ENCODE data around the gene CDADC1. TPM values are rescaled to one million over a fixed set of nuclear protein-coding genes. Genes with fewer than 3 reads are reported as not detected.

Gene CDADC1
- total and polyA plus RNA-seq, 5 donors from 2014 or later: 8.7 to 16.7 (median 10.9) TPM

DNA sequence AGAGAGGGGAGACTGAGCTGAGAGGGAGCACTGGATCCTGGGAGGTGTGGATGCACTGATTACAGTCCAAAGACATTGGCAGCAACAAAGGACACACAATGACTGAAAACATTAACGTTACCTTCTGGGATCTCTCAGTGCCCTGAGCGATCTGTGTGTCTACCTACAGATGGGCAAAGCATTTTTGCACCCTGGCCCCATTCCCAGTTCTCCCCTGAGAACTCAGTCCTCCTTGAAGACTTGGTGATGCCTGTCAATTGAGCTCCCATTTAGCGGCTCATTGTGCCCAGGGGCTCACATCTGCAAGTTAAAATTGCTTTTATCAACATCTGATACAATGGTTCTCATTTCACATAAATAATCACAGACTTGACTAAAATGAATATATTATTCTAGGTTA lies 62.5 kb downstream of the CDADC1 start:
- no peak for ATAC-seq (ENCODE audit: low read depth in 2 of 2)
- Histone ChIP-seq H3K36me3 (ENCODE audit: control insufficient read depth, insufficient read depth, low read length) (no peaks in the 10 kb centered on the region), H3K4me3 (ENCODE audit: low read depth, low read length) (no peak overlapping the region), H3K9me3 (ENCODE audit: control insufficient read depth in 2 of 2, low read length in 2 of 2) (no peaks in the 10 kb centered on the region), H3K27ac (ENCODE audit: insufficient read depth, low read length, poor library complexity, severe bottlenecking) (no peak overlapping the region), H3K4me1 (ENCODE audit: control insufficient read depth, insufficient read depth, low read length, poor library complexity, severe bottlenecking) (no peaks in the 10 kb centered on the region), H3K27me3 (ENCODE audit: control insufficient read depth, insufficient read depth, low read length) (no peaks in the 10 kb centered on the region)
- peaks cover 9% of the 10 kb centered on the region for H3K36me3 Mint-ChIP-seq
- no peak for DNase-seq
- H3K27me3 Mint-ChIP-seq: no peaks in the 10 kb centered on the region
- H3K27ac Mint-ChIP-seq: no peak overlapping the region
- H3K4me1 Mint-ChIP-seq: no peaks in the 10 kb centered on the region
- no peak overlapping the region for H3K4me3 Mint-ChIP-seq
- H3K9me3 Mint-ChIP-seq: no peaks in the 10 kb centered on the region

DNA sequence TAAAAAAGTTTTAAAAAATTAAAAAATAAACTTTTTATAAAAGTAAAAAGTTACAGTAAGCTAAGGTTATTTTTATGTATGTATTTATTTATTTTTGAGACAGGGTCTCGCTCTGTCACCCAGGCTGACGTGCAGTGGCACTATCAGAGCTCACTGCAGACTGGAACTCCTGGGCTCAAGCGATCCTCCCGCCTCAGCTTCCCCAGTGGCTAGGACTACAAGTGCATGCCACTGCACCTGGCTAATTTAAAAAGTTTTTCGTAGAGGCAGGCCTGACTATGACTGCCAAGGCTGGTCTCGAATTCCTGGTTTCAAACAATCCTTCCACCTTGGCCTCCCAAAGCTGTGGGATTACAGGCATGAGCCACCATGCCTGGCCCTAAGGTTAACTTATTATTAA lies 64.1 kb downstream of the CDADC1 start:
- ATAC-seq (ENCODE audit: low read depth in 2 of 2) (no peak), DNase-seq (no peak)
- Mint-ChIP-seq H3K9me3 (no peaks in the 10 kb centered on the region), H3K27me3 (no peaks in the 10 kb centered on the region), H3K36me3 (peaks cover 18% of the 10 kb centered on the region), H3K4me3 (no peak overlapping the region), H3K4me1 (no peaks in the 10 kb centered on the region), H3K27ac (no peak overlapping the region)
- Histone ChIP-seq H3K27ac (ENCODE audit: insufficient read depth, low read length, poor library complexity, severe bottlenecking) (no peak overlapping the region), H3K36me3 (ENCODE audit: control insufficient read depth, insufficient read depth, low read length) (no peaks in the 10 kb centered on the region), H3K4me3 (ENCODE audit: low read depth, low read length) (no peak overlapping the region), H3K27me3 (ENCODE audit: control insufficient read depth, insufficient read depth, low read length) (no peaks in the 10 kb centered on the region), H3K9me3 (ENCODE audit: control insufficient read depth in 2 of 2, low read length in 2 of 2) (no peaks in the 10 kb centered on the region), H3K4me1 (ENCODE audit: control insufficient read depth, insufficient read depth, low read length, poor library complexity, severe bottlenecking) (no peaks in the 10 kb centered on the region)

DNA sequence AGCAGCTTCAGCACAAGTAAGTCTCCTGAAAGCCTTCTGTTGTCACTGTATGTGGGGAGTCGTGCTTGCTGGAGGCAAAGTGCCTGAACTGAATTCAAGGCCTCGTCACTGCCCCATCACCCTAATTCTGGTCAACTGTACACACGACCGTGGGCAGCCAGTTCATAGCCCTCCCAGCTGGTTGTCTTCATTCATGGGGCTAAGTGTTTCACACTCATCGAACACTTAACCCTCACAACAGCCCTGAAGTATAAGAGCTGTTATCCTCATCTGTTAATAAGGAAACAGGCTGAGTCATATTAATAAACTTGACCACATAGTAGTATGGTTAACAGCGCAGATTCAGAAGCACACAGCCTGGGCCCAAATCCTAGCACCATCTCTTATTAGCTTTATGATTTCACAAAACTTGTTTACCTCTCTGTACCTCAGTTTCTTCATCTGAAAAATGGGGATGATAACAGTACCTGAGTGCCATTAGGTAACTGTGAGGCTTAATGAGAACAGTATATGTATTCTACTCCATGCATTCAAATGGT lies 66.7 kb downstream of the CDADC1 start:
- no peak overlapping the region for H3K4me3 ChIP-seq (ENCODE audit: low read depth, low read length)
- H3K27ac ChIP-seq (ENCODE audit: insufficient read depth, low read length, poor library complexity, severe bottlenecking): no peak overlapping the region
- H3K27me3 ChIP-seq (ENCODE audit: control insufficient read depth, insufficient read depth, low read length): no peaks in the 10 kb centered on the region
- H3K4me3 Mint-ChIP-seq: no peak overlapping the region
- H3K36me3 Mint-ChIP-seq: peaks cover 27% of the 10 kb centered on the region
- DNase-seq: no peak
- H3K9me3 ChIP-seq (ENCODE audit: control insufficient read depth in 2 of 2, low read length in 2 of 2): no peaks in the 10 kb centered on the region
- no peaks in the 10 kb centered on the region for H3K4me1 ChIP-seq (ENCODE audit: control insufficient read depth, insufficient read depth, low read length, poor library complexity, severe bottlenecking)
- no peaks in the 10 kb centered on the region for H3K4me1 Mint-ChIP-seq
- H3K36me3 ChIP-seq (ENCODE audit: control insufficient read depth, insufficient read depth, low read length): no peaks in the 10 kb centered on the region
- no peaks in the 10 kb centered on the region for H3K27me3 Mint-ChIP-seq
- no peak for ATAC-seq (ENCODE audit: low read depth in 2 of 2)
- H3K9me3 Mint-ChIP-seq: no peaks in the 10 kb centered on the region
- H3K27ac Mint-ChIP-seq: no peak overlapping the region

DNA sequence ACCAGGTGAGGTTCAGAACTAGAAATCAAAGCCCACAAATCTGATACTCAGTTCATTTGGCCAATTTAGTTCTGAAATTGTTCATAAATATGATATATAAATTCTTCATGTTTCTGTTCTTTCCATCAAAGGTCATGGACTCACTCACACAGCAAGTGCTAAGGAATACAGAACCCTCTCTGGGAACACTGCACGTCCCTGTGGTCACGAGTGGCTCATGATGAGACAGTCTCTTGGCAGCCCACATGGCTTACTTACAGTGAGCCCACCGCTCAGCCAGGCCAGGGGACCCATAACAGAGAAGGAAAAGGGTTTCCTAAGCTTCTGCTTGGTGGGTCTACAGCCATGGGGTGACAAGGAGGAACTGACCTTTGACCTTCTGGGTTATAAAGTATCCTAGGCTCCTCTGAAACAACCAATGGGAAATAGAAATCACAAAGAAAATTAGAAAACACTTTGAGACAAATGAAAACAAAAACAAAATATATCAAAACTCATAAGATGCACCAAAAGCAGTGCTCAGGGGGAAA lies 67.4 kb downstream of the CDADC1 start:
- no peak overlapping the region for H3K4me3 Mint-ChIP-seq
- H3K27ac Mint-ChIP-seq: no peak overlapping the region

DNA sequence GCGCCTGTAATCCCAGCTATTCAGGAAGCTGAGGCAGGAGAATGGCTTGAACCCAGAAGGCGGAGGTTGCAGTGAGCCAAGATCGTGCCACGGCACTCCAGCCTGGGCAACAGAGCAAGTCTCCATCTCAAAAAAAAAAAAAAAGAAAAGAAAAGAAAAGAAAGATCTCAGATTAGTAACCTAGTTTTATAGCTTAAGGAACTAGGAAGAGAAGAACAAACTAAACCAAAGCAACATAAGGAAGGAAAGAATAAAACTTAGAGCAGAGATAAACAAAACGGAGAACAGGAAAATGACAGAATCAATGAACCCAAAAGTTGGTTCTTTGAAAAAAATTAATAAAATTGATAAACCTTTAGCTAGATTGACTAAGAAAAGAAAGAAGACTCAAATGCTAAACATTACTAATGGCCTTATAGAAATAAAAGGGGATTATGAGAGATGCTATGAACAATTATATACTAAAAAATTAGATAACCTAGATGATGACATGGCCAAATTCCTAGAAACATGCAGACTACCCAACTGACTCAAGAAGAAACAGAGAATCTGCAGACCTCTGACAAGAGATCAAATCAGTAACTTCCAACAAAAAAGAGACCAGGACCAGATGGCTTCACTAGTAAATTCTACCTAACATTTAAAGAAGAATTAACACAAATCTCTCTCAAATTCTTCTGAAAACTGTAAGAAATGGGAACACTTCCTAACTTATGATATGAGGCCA lies 68.2 kb downstream of the CDADC1 start:
- no peaks in the 10 kb centered on the region for H3K4me1 ChIP-seq (ENCODE audit: control insufficient read depth, insufficient read depth, low read length, poor library complexity, severe bottlenecking)
- DNase-seq: no peak
- H3K36me3 ChIP-seq (ENCODE audit: control insufficient read depth, insufficient read depth, low read length): no peaks in the 10 kb centered on the region
- no peak overlapping the region for H3K27ac ChIP-seq (ENCODE audit: insufficient read depth, low read length, poor library complexity, severe bottlenecking)
- H3K9me3 Mint-ChIP-seq: no peaks in the 10 kb centered on the region
- ATAC-seq (ENCODE audit: low read depth in 2 of 2): no peak
- H3K27me3 ChIP-seq (ENCODE audit: control insufficient read depth, insufficient read depth, low read length): no peaks in the 10 kb centered on the region
- no peaks in the 10 kb centered on the region for H3K27me3 Mint-ChIP-seq
- no peak overlapping the region for H3K4me3 ChIP-seq (ENCODE audit: low read depth, low read length)
- no peak overlapping the region for H3K27ac Mint-ChIP-seq
- no peaks in the 10 kb centered on the region for H3K9me3 ChIP-seq (ENCODE audit: control insufficient read depth in 2 of 2, low read length in 2 of 2)
- H3K4me3 Mint-ChIP-seq: no peak overlapping the region
- H3K4me1 Mint-ChIP-seq: peaks cover 3 to 6% (median 4%) of the 10 kb centered on the region in 4 donors
- peaks cover 19% of the 10 kb centered on the region for H3K36me3 Mint-ChIP-seq

More for the DNA sequence above, 67.4 kb downstream of the CDADC1 start:
- Histone ChIP-seq H3K27me3 (ENCODE audit: control insufficient read depth, insufficient read depth, low read length) (no peaks in the 10 kb centered on the region), H3K27ac (ENCODE audit: insufficient read depth, low read length, poor library complexity, severe bottlenecking) (no peak overlapping the region), H3K4me1 (ENCODE audit: control insufficient read depth, insufficient read depth, low read length, poor library complexity, severe bottlenecking) (no peaks in the 10 kb centered on the region), H3K4me3 (ENCODE audit: low read depth, low read length) (no peak overlapping the region), H3K9me3 (ENCODE audit: control insufficient read depth in 2 of 2, low read length in 2 of 2) (no peaks in the 10 kb centered on the region), H3K36me3 (ENCODE audit: control insufficient read depth, insufficient read depth, low read length) (no peaks in the 10 kb centered on the region)
- Mint-ChIP-seq H3K27me3 (no peaks in the 10 kb centered on the region), H3K4me1 (no peaks in the 10 kb centered on the region), H3K36me3 (peaks cover 22% of the 10 kb centered on the region), H3K9me3 (no peaks in the 10 kb centered on the region)
- no peak for DNase-seq
- ATAC-seq (ENCODE audit: low read depth in 2 of 2): no peak

DNA sequence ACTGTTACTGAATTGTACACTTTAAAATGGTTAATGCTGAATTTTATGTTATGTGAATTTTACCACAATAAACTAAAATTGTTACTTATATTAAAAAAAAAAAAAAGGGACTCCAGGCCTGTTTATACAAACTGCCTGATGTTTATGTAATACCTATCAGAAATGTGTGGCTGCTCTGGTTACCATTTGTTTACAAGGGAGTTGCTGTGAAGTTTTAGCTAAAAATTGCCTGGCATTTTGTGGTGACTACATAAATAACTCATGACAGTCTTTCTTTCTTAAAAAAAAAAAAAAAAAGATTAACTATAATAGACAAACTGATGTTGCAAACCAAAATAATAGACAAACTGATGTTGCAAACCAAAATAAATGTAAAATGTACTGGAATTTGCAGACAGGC lies 71.8 kb downstream of the CDADC1 start:
- Mint-ChIP-seq H3K4me3 (no peak overlapping the region), H3K4me1 (peaks cover 7 to 12% (median 8%) of the 10 kb centered on the region in 4 donors), H3K27ac (peak overlapping the region in 1 of 3 donors; percentile 28), H3K27me3 (no peaks in the 10 kb centered on the region), H3K9me3 (no peaks in the 10 kb centered on the region), H3K36me3 (peaks cover 24% of the 10 kb centered on the region)
- H3K9me3 ChIP-seq (ENCODE audit: control insufficient read depth in 2 of 2, low read length in 2 of 2): no peaks in the 10 kb centered on the region
- ATAC-seq (ENCODE audit: low read depth in 2 of 2) (no peak), DNase-seq (no peak)
- H3K4me3 ChIP-seq (ENCODE audit: low read depth, low read length): no peak overlapping the region
- no peaks in the 10 kb centered on the region for H3K4me1 ChIP-seq (ENCODE audit: control insufficient read depth, insufficient read depth, low read length, poor library complexity, severe bottlenecking)
- H3K27ac ChIP-seq (ENCODE audit: insufficient read depth, low read length, poor library complexity, severe bottlenecking): no peak overlapping the region
- H3K27me3 ChIP-seq (ENCODE audit: control insufficient read depth, insufficient read depth, low read length): no peaks in the 10 kb centered on the region
- no peaks in the 10 kb centered on the region for H3K36me3 ChIP-seq (ENCODE audit: control insufficient read depth, insufficient read depth, low read length)

DNA sequence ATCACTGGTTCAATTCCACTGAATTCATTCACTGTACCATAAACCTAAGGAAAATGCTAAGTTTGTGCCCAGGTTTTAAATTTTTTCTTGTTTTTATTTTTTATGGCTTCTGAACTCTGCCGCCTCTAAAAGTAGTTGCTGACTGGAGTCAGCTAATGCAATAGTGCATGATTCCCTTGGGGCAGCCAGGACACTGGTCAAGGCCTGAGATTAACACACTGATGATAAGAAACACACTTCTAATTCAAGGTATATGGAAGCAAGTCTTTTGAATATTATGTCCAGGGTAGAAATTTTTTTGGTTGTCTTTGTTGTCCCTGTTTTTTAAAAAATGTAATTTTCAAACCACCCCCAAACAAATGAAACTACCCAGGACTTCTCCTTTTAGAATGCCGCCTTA lies 72.2 kb downstream of the CDADC1 start:
- Mint-ChIP-seq H3K4me1 (peaks cover 7 to 12% (median 8%) of the 10 kb centered on the region in 4 donors), H3K4me3 (no peak overlapping the region), H3K27ac (peak overlapping the region in 1 of 3 donors; percentile 28), H3K36me3 (peaks cover 24% of the 10 kb centered on the region), H3K27me3 (no peaks in the 10 kb centered on the region), H3K9me3 (no peaks in the 10 kb centered on the region)
- ATAC-seq (ENCODE audit: low read depth in 2 of 2) (no peak), DNase-seq (no peak)
- H3K4me3 ChIP-seq (ENCODE audit: low read depth, low read length): no peak overlapping the region
- H3K9me3 ChIP-seq (ENCODE audit: control insufficient read depth in 2 of 2, low read length in 2 of 2): no peaks in the 10 kb centered on the region
- no peaks in the 10 kb centered on the region for H3K36me3 ChIP-seq (ENCODE audit: control insufficient read depth, insufficient read depth, low read length)
- H3K4me1 ChIP-seq (ENCODE audit: control insufficient read depth, insufficient read depth, low read length, poor library complexity, severe bottlenecking): no peaks in the 10 kb centered on the region
- H3K27ac ChIP-seq (ENCODE audit: insufficient read depth, low read length, poor library complexity, severe bottlenecking): no peak overlapping the region
- H3K27me3 ChIP-seq (ENCODE audit: control insufficient read depth, insufficient read depth, low read length): no peaks in the 10 kb centered on the region

DNA sequence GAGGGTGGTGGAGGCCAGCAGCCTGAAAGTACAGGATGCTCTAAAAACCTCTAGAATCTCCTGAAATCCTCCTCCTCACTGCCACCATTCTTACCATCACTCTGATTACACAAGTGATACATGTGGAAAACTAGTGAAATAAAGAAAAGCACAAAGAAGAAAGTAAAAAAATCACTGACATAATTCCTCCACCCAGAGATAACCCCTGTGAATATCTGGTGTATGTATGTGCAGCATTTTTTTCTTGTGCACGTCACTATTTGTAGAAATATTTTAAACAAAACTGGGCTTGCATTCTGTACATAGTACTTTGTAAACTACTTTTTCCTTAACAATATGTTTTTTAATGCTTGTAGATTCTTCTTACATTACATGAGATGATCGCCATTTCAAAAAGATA lies 73.2 kb downstream of the CDADC1 start:
- DNase-seq (no peak), ATAC-seq (ENCODE audit: low read depth in 2 of 2) (no peak)
- no peaks in the 10 kb centered on the region for H3K9me3 Mint-ChIP-seq
- no peak overlapping the region for H3K4me3 Mint-ChIP-seq
- H3K36me3 Mint-ChIP-seq: peaks cover 27% of the 10 kb centered on the region
- no peak overlapping the region for H3K27ac ChIP-seq (ENCODE audit: insufficient read depth, low read length, poor library complexity, severe bottlenecking)
- no peaks in the 10 kb centered on the region for H3K36me3 ChIP-seq (ENCODE audit: control insufficient read depth, insufficient read depth, low read length)
- H3K27me3 Mint-ChIP-seq: no peaks in the 10 kb centered on the region
- peak overlapping the region in 2 of 3 donors; percentile 3 to 45 for H3K27ac Mint-ChIP-seq
- no peak overlapping the region for H3K4me3 ChIP-seq (ENCODE audit: low read depth, low read length)
- H3K4me1 Mint-ChIP-seq: peaks cover 7 to 12% (median 8%) of the 10 kb centered on the region in 4 donors
- no peaks in the 10 kb centered on the region for H3K27me3 ChIP-seq (ENCODE audit: control insufficient read depth, insufficient read depth, low read length)
- H3K9me3 ChIP-seq (ENCODE audit: control insufficient read depth in 2 of 2, low read length in 2 of 2): no peaks in the 10 kb centered on the region
- H3K4me1 ChIP-seq (ENCODE audit: control insufficient read depth, insufficient read depth, low read length, poor library complexity, severe bottlenecking): no peaks in the 10 kb centered on the region
